HG03108 (cell line): Measurements from ENCODE around the gene THOP1.
"Not testable (repeated sequence)": the region's sequence is repeated elsewhere in the genome, so short reads cannot be mapped to it uniquely, and the experiment has no call there.

ENCODE experiments used
- ATAC-seq: cut with Tn5 transposase; IDR thresholded peaks from one replicate; pipeline ENCODE4 v1.9.1; 2021; ENCODE audit warnings: moderate library complexity; ENCODE audit not compliant: unreplicated experiment

The THOP1 gene

GRCh38 chr19:2780284-2780683 lies 5.0 kb upstream of the THOP1 start:
- no peak for ATAC-seq

- ATAC-seq: no peak
Measured at GRCh38 chr19:2782329-2782935, 2.9 kb upstream of the THOP1 start.

DNA sequence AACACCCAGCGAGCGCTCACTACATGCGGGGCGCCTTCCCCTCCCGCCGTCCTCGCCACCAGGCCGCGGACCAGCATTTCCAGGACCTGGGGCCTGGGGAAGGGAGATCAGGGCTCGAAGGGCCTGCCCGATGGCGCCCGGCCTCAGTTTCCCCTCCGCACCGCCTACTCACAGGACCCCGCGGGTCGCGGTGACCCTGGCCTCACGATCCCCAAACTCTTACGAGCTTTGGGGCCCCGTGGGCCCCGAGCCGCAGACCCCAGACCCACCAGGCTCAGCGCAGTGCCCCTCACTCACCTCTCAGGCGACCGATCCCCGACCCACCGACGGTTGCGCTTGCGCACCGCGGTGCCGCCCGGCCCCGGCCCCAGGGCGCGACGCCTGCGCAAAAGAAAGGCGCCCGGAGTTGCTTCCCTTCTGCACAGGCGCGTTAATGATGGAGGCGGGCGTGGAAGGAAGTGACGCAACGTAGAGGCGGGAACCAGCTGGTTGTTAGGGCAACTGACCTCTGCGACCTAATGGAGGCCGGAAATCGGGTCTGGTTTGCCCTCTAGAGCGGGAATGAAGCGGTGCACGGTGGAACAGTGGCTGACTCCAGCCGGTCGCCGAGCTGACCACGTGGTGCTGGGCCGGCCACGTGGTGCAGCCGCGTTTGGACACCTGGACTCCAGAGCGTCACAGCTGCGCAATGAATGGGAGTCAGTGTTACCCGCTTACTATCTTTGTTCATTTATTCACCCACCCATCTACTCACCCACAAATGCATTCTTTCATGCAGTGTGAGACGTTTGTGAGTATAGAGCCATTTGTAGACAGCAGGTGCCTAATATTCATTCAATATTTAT lies 2.1 kb upstream of the THOP1 start, which contains the start of gene SGTA:
Gene SGTA (minus strand): TSS at position 338 of the 845 bp plus-strand sequence. CDS start 14,205 bp downstream, outside the sequence.
- peak; percentile 69 for ATAC-seq

GRCh38 chr19:2783781-2784145 lies 1.5 kb upstream of the THOP1 start:
- ATAC-seq: no peak

- ATAC-seq: no peak
Measured at GRCh38 chr19:2787115-2787514, 1.8 kb downstream of the THOP1 start.

- ATAC-seq: no peak
Measured at GRCh38 chr19:2788237-2788636, 2.9 kb downstream of the THOP1 start.

DNA sequence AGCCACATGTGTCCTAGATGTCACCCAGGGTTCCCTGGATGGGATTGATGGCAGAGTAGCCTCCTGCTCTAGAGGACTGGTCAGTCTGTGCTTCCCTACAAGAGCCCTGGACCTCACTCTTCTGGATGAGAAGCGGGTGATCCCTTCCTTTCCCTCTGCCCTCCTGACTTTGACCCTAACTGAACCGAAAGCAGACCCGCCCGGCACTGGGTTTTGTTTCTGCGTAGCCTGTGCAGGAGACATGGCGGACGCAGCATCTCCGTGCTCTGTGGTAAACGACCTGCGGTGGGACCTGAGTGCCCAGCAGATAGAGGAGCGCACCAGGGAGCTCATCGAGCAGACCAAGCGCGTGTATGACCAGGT lies 4.9 kb downstream of the THOP1 start:
- no peak for ATAC-seq

GRCh38 chr19:2790557-2791271 lies 5.4 kb downstream of the THOP1 start:
- ATAC-seq: no peak

DNA sequence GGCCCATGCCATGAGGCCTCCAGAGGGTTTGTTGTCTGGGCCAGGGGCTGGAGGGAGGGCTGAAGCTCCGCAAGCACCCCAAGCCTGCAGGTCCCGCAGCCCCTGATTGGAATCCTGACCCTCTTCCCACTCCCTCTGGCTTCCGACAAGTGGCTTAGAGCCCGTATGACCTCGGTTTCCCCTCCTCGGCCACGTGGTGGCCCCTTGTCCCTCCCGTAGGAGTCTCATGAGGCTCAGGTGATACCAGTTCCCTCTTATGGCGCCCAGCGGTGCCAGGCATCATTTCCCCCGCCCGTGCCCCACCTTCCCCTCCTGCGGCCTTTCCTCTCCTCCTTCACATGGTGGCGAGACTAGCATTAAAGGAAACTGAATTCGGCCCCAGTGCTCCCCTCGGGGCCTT lies 6.1 kb downstream of the THOP1 start:
- ATAC-seq: no peak

GRCh38 chr19:2791876-2792275 lies 6.6 kb downstream of the THOP1 start:
- no peak for ATAC-seq

DNA sequence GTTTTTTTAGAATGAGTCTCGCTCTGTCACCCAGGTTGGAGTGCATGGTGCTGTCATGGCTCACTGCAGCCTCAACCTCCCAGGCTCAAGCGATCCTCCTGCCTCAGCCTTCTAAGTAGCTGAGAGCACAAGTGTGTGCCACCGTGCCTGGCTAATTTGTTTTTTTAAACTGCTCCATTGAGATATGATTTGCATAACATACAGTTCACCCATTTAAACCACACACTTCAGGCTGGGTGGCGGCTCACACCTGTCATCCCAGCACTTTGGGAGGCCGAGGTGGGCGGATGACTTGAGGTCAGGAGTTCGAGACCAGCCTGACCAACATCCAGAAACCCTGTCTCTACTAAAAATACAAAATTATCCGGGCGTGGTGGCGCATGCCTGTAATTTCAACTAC lies 7.4 kb downstream of the THOP1 start:
- ATAC-seq: not testable (repeated sequence)

DNA sequence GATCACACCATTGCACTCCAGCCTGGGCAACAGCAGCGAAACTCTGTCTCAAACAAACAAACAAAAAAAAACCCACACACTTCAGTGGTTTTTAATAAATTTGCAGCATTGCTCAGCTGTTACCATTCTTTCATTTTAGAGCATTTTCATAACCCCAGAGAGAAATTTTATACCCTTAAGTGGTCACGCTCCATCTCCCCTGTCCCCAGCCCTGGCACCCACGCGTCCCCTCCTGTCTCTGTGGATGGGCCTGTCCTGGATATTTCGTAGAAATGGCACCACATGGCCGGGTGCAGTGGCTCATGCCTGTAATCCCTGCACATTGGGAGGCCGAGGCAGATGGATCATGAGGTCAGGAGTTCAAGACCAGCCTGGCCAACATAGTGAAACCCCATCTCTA lies 7.8 kb downstream of the THOP1 start:
- ATAC-seq: no peak

- ATAC-seq: no peak
Measured at GRCh38 chr19:2793577-2793976, 8.3 kb downstream of the THOP1 start.

DNA sequence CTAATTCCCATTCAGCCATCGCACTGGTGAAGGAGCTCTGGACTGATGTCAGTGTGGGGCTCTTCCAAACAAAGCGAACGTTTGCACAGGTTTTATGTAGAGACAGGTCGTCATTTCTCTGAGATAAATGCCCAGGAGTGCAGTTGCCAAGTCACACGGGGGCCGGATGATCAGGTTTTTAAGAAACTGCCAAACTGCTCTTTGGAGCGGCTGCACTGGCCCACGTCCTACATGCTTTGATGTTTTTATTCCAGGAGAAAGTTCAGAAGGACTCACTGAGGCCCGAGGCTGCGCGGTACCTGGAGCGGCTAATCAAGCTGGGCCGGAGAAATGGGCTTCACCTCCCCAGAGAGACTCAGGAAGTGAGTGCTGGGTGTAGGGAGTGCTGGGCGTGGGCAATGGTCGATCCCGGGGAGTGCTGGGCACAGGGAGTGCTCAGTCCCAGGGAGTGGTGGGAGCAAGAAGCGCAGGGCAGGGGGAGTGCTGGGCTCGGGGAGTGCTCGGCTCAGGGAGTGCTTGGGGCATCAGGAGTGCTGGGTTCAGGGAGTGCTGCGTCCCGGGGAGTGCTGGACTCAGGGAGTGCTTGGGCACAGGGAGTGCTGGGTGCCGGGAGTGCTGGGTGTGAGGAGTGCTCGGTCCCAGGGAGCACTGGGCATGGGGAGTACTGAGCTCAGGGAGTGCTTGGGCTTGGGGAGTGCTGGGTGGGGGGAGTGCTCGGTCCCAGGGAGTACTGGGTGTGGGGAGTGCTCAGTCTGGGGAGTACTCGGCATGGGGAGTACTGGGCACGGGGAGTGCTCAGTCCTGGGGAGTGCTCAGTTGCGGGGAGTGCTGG lies 10.7 kb downstream of the THOP1 start:
- no peak for ATAC-seq

- no peak for ATAC-seq
Measured at GRCh38 chr19:2796659-2797266, 11.5 kb downstream of the THOP1 start.

- no peak for ATAC-seq
Measured at GRCh38 chr19:2797280-2797679, 12.0 kb downstream of the THOP1 start.

- no peak for ATAC-seq
Measured at GRCh38 chr19:2798158-2798685, 12.9 kb downstream of the THOP1 start.

- ATAC-seq: no peak
Measured at GRCh38 chr19:2798733-2799132, 13.4 kb downstream of the THOP1 start.

GRCh38 chr19:2799273-2800020 lies 14.1 kb downstream of the THOP1 start:
- ATAC-seq: no peak

GRCh38 chr19:2800506-2800905 lies 15.2 kb downstream of the THOP1 start:
- ATAC-seq: no peak
